Effector memory CD8-positive, alpha-beta T cell (primary cell): ENCODE results near the gene VARS1.

Source experiments
- ATAC-seq: fragments of 150-1000 bp; cut with Tn5 transposase; replicated peaks from 2 replicates; pipeline ENCODE4 v1.10.0; 2021; ENCODE audit warnings: mild to moderate bottlenecking, moderate library complexity
- DNase-seq, 3 experiments: peaks; one replicate each; pipeline ENCODE4 v3.0.0; 2021
- H3K27ac Mint-ChIP-seq, 2 donors: one replicate each; pipeline ENCODE4 v1.8.0; 2022; ENCODE audit warnings: mild to moderate bottlenecking in 2 of 2, mixed read lengths in 2 of 2, moderate library complexity in 2 of 2
- H3K27me3 Mint-ChIP-seq, 2 donors: one replicate each; pipeline ENCODE4 v1.8.0; 2022; ENCODE audit warnings: mixed read lengths in 2 of 2
- H3K36me3 Mint-ChIP-seq: one replicate; pipeline ENCODE4 v1.8.0; 2022; ENCODE audit warnings: mild to moderate bottlenecking, moderate library complexity, mixed read lengths; ENCODE audit not compliant: insufficient read depth
- H3K4me1 Mint-ChIP-seq, 2 donors: one replicate each; pipeline ENCODE4 v1.8.0; 2022; ENCODE audit warnings: low read depth in 2 of 2, mixed read lengths in 2 of 2
- H3K4me3 Mint-ChIP-seq, 2 donors: one replicate each; pipeline ENCODE4 v1.8.0; 2022; ENCODE audit warnings: mild to moderate bottlenecking in 2 of 2, mixed read lengths in 2 of 2, moderate library complexity in 2 of 2
- H3K9me3 Mint-ChIP-seq, 2 donors: one replicate each; pipeline ENCODE4 v1.8.0; 2022; ENCODE audit warnings: mixed read lengths in 2 of 2

Gene VARS1

DNA sequence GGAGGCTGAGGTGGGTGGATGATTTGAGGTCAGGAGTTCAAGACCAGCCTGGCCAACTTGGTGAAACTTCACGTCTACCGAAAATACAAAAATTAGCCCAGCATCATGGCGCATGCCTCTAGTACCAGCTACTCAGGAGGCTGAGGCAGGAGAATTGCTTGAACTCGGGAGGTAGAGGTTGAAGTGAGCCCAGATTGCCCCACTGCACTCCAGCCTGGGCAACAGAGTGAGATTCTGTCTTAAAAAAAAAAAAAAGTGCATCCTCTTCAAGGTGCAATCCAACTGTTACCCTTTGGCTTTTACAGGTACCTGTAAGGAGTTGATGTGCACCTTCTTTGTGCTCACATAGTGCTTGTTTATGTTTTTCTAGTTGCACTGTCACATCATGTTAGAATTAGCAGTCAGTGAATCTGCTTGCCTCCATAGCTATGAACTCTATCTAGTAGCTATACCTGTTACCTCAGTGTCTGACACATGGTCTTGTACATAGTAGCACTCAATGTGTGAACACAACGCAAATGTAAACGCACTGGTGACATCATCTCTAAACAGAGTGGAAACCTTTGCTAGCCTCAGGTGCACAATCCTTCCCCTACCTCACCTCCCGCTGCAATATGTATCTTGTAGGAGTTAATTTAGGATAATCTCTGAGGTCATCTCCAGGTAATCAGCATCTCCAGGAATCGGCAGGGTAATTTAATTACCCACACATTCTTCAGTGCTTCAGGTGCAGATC lies 46.1 kb downstream of the VARS1 start:
- H3K27me3 Mint-ChIP-seq: no peaks in the 10 kb centered on the region
- peaks cover 0 to 4% of the 10 kb centered on the region in 2 donors for H3K4me1 Mint-ChIP-seq
- H3K4me3 Mint-ChIP-seq: no peak overlapping the region
- no peaks in the 10 kb centered on the region for H3K9me3 Mint-ChIP-seq
- ATAC-seq (no peak), DNase-seq (no peak)
- H3K27ac Mint-ChIP-seq: no peak overlapping the region
- peaks cover 8% of the 10 kb centered on the region for H3K36me3 Mint-ChIP-seq
